NAMALWA (cell line): ENCODE data around the gene ADAMTS12.
A peak's percentile ranks its signal among the peaks of the same experiment; 100 is the strongest.
"Not testable (repeated sequence)": the region's sequence is repeated elsewhere in the genome, so short reads cannot be mapped to it uniquely, and the experiment has no call there.

Experiments used
- DNase-seq: peaks from one replicate; pipeline ENCODE4 v3.0.0-alpha.2; 2015; ENCODE audit warnings: low spot score

The ADAMTS12 gene

GRCh38 chr5:33582417-33582816 lies 309.4 kb downstream of the ADAMTS12 start:
- DNase-seq = no peak

GRCh38 chr5:33579789-33580188 lies 312.0 kb downstream of the ADAMTS12 start:
- no peak for DNase-seq

- no peak for DNase-seq
Observed at GRCh38 chr5:33579152-33579551, 312.6 kb downstream of the ADAMTS12 start.

- no peak for DNase-seq
Observed at GRCh38 chr5:33576726-33577590, 314.8 kb downstream of the ADAMTS12 start.

- no peak for DNase-seq
Observed at GRCh38 chr5:33565324-33565723, 326.5 kb downstream of the ADAMTS12 start.

- DNase-seq = no peak
Observed at GRCh38 chr5:33563983-33564908, 327.5 kb downstream of the ADAMTS12 start.

GRCh38 chr5:33563530-33563929 lies 328.3 kb downstream of the ADAMTS12 start:
- DNase-seq = no peak

- no peak for DNase-seq
Observed at GRCh38 chr5:33558489-33558888, 333.3 kb downstream of the ADAMTS12 start.

GRCh38 chr5:33557605-33558004 lies 334.2 kb downstream of the ADAMTS12 start:
- no peak for DNase-seq

- no peak for DNase-seq
Observed at GRCh38 chr5:33556330-33557328, 335.2 kb downstream of the ADAMTS12 start.

GRCh38 chr5:33549982-33550567 lies 341.7 kb downstream of the ADAMTS12 start:
- DNase-seq = no peak

GRCh38 chr5:33539790-33540189 lies 352.0 kb downstream of the ADAMTS12 start:
- DNase-seq = not testable (repeated sequence)

GRCh38 chr5:33539212-33539611 lies 352.6 kb downstream of the ADAMTS12 start:
- DNase-seq = no peak

- no peak for DNase-seq
Observed at GRCh38 chr5:33538201-33538600, 353.6 kb downstream of the ADAMTS12 start.

- no peak for DNase-seq
Observed at GRCh38 chr5:33537240-33537639, 354.6 kb downstream of the ADAMTS12 start.

- no peak for DNase-seq
Observed at GRCh38 chr5:33536802-33537201, 355.0 kb downstream of the ADAMTS12 start.

- DNase-seq = no peak
Observed at GRCh38 chr5:33531824-33532223, 360.0 kb downstream of the ADAMTS12 start.

- no peak for DNase-seq
Observed at GRCh38 chr5:33531037-33531298, 360.8 kb downstream of the ADAMTS12 start.

- DNase-seq = peak; percentile 27
Observed at GRCh38 chr5:33530183-33531036, 361.4 kb downstream of the ADAMTS12 start.

GRCh38 chr5:33527696-33528095 lies 364.1 kb downstream of the ADAMTS12 start:
- no peak for DNase-seq

- DNase-seq = no peak
Observed at GRCh38 chr5:33526755-33527154, 365.0 kb downstream of the ADAMTS12 start.
